ENCODE data around the gene ZNF385D. TPM values are rescaled to one million over a fixed set of nuclear protein-coding genes. Genes with fewer than 3 reads are reported as not detected.

ZNF385D gene
- polyA plus RNA-seq, 1 of the 3 experiments (the other 2 are of a cell fraction): 1.8 TPM

- DNase-seq: no peak
- peaks cover 0 to 8% of the 10 kb centered on the region in 2 experiments; a peak in 2 of 4 replicates for H3K4me1 ChIP-seq (ENCODE audit: control insufficient read depth in 1 of 2, insufficient read depth in 2 of 2, low read depth in 1 of 2, low read length in 1 of 2)
- ChIA-PET CTCF (interaction anchor here (1.0 to 2.0 kb wide), 5 partner anchors 9 to 99 kb away, joined by 3 to 7 read pairs (median 4); no protein-coding TSS in a partner anchor), POLR2A (no interaction called here)
- H3K79me2 ChIP-seq (ENCODE audit: insufficient read depth): no peaks in the 10 kb centered on the region
- H3K27ac ChIP-seq (ENCODE audit: low read depth in 2 of 2, low read length in 1 of 2): peak overlapping the region in 1 of 2 experiments; percentile 78; a peak in 2 of 4 replicates
- H2AFZ ChIP-seq (ENCODE audit: low read depth): no peak overlapping the region
- no peak overlapping the region for H3K4me3 ChIP-seq (ENCODE audit: low read depth in 2 of 2, low read length in 1 of 2)
- TF ChIP-seq EP300 (IDR thresholded peaks at IDR 0.05; ENCODE audit: borderline replicate concordance in 1 of 2, low read depth in 1 of 2, low read length in 1 of 2) (no peak), RCOR1 (IDR thresholded peaks at IDR 0.05; ENCODE audit: low read length) (no peak), FOXM1 (IDR thresholded peaks at IDR 0.05; ENCODE audit: low read depth) (no peak)
- TF ChIP-seq, protein P1, sequence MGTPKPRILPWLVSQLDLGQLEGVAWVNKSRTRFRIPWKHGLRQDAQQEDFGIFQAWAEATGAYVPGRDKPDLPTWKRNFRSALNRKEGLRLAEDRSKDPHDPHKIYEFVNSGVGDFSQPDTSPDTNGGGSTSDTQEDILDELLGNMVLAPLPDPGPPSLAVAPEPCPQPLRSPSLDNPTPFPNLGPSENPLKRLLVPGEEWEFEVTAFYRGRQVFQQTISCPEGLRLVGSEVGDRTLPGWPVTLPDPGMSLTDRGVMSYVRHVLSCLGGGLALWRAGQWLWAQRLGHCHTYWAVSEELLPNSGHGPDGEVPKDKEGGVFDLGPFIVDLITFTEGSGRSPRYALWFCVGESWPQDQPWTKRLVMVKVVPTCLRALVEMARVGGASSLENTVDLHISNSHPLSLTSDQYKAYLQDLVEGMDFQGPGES (IDR thresholded peaks at IDR 0.05; ENCODE audit: low read depth, low read length): no peak
- H3K9me3 ChIP-seq: no peaks in the 10 kb centered on the region
- no peaks in the 10 kb centered on the region for H3K36me3 ChIP-seq (replicated peaks in 1 of 2; ENCODE audit: control insufficient read depth in 1 of 2, insufficient read depth in 2 of 2, low read length in 1 of 2)
- no peak overlapping the region for H3K9ac ChIP-seq
- H3K27me3 ChIP-seq (ENCODE audit: insufficient read depth): no peaks in the 10 kb centered on the region
- 56% methylated on average over 2 of the region's 2 CpGs for WGBS (ENCODE audit: low lambda C conversion rate)
- no peaks in the 10 kb centered on the region for H3K9me2 ChIP-seq
- no peaks in the 10 kb centered on the region for H3F3A ChIP-seq (replicated peaks; ENCODE audit: insufficient read depth)
- H3K4me2 ChIP-seq: no peak overlapping the region
- no peaks in the 10 kb centered on the region for H4K20me1 ChIP-seq (ENCODE audit: insufficient read depth)
These were observed 43.3 kb upstream of the ZNF385D start for GRCh38 chr3:21794291-21794690.

DNA sequence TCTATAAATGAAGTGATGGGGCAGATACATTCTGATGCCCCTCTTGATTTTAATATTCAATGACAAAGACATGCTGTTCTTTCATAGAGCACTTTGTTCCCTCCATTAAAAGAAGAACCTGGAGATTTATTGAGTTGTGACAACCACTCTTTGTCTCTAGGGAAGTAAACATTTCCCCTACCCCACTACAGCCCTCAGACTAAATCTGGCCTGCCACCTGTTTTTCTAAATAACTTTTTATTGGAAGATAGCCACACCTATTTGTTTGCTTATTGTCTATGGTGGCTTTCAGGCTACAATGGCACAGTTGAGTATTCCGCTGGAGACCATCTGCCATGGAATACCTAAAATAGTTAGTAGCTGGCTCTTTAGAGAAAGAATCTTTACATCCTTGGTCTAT, 41.2 kb upstream of the ZNF385D start:
- Histone ChIP-seq H3F3A (replicated peaks; ENCODE audit: insufficient read depth) (no peaks in the 10 kb centered on the region), H3K36me3 (replicated peaks in 1 of 2; ENCODE audit: control insufficient read depth in 1 of 2, insufficient read depth in 2 of 2, low read length in 1 of 2) (no peaks in the 10 kb centered on the region), H3K4me3 (ENCODE audit: low read depth in 2 of 2, low read length in 1 of 2) (no peak overlapping the region), H3K27me3 (ENCODE audit: insufficient read depth) (no peaks in the 10 kb centered on the region), H2AFZ (ENCODE audit: low read depth) (no peak overlapping the region), H4K20me1 (ENCODE audit: insufficient read depth) (no peaks in the 10 kb centered on the region), H3K9me2 (no peaks in the 10 kb centered on the region), H3K4me1 (ENCODE audit: control insufficient read depth in 1 of 2, insufficient read depth in 2 of 2, low read depth in 1 of 2, low read length in 1 of 2) (peaks cover 0 to 8% of the 10 kb centered on the region in 2 experiments; a peak in 2 of 4 replicates), H3K79me2 (ENCODE audit: insufficient read depth) (no peaks in the 10 kb centered on the region), H3K4me2 (no peak overlapping the region), H3K27ac (ENCODE audit: low read depth in 2 of 2, low read length in 1 of 2) (no peak overlapping the region), H3K9ac (no peak overlapping the region), H3K9me3 (no peaks in the 10 kb centered on the region)
- TF ChIP-seq GABPA (IDR thresholded peaks at IDR 0.05; ENCODE audit: low read depth) (no peak), NRF1 (IDR thresholded peaks at IDR 0.05; ENCODE audit: low read depth, low read length) (no peak), EZH2phosphoT487 (IDR thresholded peaks at IDR 0.05; ENCODE audit: borderline replicate concordance, low read depth) (no peak), SIN3A (IDR thresholded peaks at IDR 0.05; ENCODE audit: borderline replicate concordance, low read depth, low read length) (no peak), TAF1 (IDR thresholded peaks at IDR 0.05; ENCODE audit: borderline replicate concordance, low read depth, low read length) (no peak), ELF1 (IDR thresholded peaks at IDR 0.05) (no peak), RFX5 (IDR thresholded peaks at IDR 0.05; ENCODE audit: low read length) (no peak), POLR2AphosphoS5 (IDR thresholded peaks at IDR 0.05; ENCODE audit: low read depth, low read length) (no peak), SMC3 (IDR thresholded peaks at IDR 0.05; ENCODE audit: low read depth, low read length) (no peak), RCOR1 (IDR thresholded peaks at IDR 0.05; ENCODE audit: low read length) (no peak)
- POLR2A ChIA-PET: no interaction called here
- WGBS (ENCODE audit: low lambda C conversion rate): 60% methylated on average over 1 of the region's 1 CpG
- no peak for DNase-seq
- CTCF ChIA-PET: no interaction called here

Data from SK-N-SH (cell line).